GM10847 (cell line): ENCODE measurements around the gene PRDM13.

Experiments
- POLR2A ChIP-seq: IDR thresholded peaks from 2 replicates; pipeline ENCODE4 v1.6.1; 2011; ENCODE audit not compliant: insufficient read length; ENCODE audit errors: extremely low read depth

The PRDM13 gene

DNA sequence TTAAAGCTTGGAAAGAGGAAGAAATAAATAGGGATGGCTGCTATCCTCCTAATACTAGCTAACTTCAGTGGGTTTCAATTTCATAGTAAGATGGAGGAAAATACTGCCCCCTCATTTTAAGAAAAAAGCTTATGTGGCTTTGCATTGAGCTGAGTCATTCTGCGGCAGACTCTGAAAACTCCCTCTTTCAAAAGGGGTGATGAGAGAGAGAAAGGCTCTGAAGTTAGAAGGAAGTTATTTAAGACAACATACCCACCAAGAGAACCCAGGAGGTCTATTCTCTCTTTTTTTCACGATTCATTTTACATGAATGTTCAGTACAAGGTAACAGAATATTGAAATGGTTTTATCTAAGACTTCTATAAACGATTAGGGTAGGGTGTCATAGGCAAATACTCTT lies 4.5 kb downstream of the PRDM13 start:
- TF ChIP-seq POLR2A = no peak

DNA sequence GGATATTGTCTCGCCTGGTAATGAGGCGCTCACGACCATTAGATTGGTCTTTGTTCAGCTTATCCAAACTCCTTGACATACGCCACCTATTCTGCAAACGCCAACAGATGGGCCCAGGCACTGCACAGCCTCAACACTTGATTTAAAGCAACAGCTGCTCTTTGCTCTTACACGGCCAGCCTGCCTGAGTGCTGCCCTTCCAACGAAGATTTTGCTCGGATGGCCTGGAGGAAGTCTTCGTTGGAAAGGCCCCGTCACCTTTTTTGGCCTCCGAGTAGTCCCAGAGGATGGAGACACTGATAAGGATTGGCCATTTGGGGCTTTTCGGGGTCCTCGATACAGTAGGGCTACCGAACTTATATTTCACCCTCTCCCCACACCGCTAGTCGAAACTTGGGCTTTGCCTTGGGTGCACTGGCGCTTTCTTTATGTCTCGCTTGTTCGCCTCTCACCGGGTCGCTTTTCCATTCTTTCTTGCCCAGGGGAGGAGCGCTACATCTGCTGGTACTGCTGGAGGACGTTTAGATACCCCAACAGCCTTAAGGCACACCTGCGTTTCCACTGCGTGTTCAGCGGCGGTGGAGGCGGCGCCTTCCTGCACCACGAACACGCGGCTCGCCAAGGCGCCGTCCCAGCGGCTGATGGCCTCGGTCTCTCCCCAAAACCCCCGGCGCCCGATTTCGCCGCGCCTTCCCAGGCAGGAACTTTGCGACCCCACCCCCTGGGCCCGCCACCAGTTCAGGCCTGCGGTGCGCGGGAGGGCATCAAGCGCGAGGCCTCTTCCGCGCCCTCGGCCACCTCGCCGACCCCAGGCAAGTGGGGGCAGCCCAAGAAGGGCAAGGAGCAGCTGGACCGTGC lies 6.1 kb downstream of the PRDM13 start:
- no peak for TF ChIP-seq POLR2A

GRCh38 chr6:99613409-99613704 lies 6.7 kb downstream of the PRDM13 start:
- TF ChIP-seq POLR2A = no peak

DNA sequence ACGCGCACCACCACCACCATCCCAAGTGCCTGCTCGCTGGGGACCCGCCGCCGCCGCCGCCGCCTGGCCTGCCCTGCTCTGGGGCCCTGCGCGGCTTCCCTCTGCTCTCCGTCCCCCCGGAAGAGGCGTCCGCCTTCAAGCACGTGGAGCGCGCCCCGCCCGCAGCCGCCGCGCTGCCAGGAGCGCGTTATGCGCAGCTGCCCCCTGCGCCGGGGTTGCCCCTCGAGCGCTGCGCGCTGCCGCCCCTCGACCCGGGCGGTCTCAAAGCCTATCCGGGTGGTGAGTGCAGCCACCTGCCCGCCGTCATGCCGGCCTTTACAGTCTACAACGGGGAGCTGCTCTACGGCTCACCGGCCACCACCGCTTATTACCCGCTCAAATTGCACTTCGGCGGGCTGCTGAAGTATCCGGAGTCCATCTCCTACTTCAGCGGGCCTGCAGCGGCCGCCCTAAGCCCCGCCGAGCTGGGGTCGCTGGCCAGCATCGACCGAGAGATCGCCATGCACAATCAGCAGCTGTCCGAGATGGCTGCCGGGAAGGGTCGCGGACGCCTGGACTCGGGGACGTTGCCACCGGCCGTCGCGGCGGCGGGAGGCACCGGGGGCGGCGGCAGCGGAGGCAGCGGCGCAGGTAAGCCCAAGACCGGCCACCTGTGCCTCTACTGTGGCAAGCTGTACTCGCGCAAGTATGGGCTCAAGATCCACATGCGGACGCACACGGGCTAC lies 7.2 kb downstream of the PRDM13 start:
- no peak for TF ChIP-seq POLR2A

DNA sequence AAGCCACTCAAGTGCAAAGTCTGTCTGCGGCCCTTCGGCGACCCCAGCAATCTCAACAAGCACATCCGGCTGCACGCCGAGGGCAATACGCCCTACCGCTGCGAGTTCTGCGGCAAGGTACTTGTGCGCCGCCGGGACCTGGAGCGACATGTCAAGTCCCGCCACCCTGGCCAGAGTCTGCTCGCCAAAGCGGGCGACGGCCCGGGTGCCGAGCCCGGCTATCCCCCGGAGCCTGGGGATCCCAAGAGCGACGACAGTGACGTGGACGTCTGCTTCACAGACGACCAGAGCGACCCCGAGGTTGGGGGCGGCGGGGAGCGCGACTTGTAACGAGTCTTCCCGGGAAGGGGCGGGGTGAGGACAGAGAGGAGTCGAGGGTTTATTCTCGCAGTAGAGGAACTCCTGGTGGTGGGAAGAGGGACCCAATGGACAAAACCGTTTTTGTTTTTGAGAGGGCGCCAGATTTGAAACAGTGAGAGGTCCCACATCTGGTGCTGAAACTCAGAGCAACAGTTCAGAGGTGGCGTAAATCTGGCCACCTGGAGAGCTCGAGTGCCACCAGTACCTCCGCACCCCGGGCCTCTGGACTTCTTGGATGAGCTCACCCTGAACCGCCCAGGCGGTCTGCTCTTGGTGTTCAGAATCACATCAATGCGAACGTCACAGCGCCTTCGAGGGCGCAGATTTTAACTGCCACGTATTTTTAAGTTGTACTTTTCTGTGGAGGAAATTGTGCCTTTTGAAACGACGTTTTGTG lies 8.0 kb downstream of the PRDM13 start:
- TF ChIP-seq POLR2A = no peak

GRCh38 chr6:99617131-99617530 lies 10.5 kb downstream of the PRDM13 start:
- no peak for TF ChIP-seq POLR2A

DNA sequence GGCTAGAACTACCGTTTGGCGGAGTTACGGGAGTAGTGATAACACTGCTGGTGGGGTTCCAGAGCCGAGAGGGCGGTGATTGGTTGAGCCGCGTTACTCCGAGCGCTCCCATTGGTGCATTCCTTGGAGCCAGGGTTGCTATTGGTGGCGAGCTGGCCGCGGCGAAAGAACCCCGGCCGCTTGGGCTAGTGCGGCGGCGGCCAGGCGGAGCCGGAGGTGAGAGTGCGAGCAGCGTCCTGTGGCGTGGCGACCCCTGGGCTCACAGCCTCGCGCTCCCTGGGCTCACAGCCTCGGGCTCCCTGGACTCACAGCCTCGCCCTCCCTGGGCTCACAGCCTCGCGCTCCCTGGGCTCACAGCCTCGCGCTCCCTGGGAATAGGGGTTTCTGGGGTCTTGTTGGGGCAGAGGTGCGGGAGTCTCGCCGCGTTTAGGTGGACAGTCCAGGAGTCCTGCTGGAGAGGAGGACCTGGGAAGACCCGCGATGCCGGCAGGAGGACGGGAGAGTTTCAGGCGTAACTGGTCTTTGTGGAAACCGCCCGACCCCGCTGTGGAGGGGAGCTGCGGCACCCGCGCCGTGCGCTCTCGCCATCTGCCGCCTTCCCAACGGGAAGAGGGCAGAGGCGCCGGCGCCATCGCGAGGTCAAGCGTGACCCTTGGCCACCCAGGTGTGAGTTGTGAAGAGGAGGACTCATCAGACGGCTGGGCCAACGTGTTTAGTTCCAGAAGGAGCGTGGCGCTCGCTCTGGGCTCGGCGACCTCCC lies 12.2 kb downstream of the PRDM13 start:
- TF ChIP-seq POLR2A = no peak

GRCh38 chr6:99619409-99619762 lies 12.8 kb downstream of the PRDM13 start:
- TF ChIP-seq POLR2A = no peak

- TF ChIP-seq POLR2A = no peak
These were observed 22.7 kb downstream of the PRDM13 start for GRCh38 chr6:99629293-99629692.

DNA sequence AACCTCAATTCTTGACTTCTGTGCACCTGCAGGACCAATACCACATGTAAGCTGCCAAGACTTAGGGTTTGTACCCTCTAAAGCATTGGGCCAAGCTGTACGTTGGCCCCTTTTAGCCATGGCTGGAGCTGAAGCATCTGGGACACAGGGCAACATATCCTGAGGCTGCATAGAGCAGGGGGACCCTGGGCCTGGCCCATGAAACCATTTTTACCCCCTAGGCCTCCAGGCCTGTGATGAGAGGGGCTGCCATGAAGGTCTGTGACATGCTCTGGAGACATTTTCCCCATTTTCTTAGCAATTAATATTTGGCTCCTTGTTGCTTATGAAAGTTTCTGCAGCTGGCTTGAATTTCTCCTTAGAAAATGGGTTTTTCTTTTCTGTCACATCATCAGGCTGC lies 31.0 kb downstream of the PRDM13 start:
- TF ChIP-seq POLR2A = no peak

GRCh38 chr6:99641270-99641669 lies 34.6 kb downstream of the PRDM13 start:
- no peak for TF ChIP-seq POLR2A

- TF ChIP-seq POLR2A = no peak
These were observed 39.4 kb downstream of the PRDM13 start for GRCh38 chr6:99645986-99646385.

DNA sequence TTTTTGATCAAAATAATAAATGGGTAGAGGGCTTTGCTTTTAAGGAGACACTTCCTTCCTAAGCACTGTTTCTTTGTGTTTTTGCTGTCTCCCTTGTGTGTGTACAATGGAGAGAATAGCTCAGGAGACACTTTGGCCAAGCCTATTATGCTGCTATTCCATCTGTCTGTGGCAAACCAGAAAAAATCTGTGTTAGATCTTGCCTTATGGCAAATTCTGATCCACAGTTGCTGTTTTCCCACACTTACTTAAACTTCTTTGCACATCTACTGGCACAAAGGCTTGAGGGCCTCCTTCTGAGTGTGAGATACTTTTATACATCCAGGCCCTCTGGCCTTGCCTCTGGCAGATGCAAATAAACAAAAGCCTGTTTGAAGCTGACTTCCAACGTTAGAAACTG lies 53.6 kb downstream of the PRDM13 start:
- no peak for TF ChIP-seq POLR2A

DNA sequence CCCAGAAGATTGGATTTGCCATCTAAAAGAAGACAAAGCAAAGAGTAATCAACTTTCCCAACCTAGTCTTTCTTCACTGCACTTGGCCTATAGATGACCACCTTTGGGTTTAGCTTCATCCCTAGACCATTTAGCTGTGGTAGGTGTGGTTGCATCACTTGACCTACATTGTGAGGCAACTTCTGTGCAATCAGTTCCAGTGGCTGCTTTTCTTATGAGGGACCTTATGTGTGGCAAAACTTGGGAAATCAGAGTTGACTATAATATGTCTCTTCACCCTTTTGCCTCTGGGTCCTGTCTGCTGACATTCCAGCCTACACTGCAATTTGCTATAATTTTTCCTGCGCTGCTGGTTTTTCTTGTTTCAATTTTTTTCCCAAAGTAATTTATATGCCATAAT lies 55.2 kb downstream of the PRDM13 start:
- no peak for TF ChIP-seq POLR2A

GRCh38 chr6:99662616-99663015 lies 56.0 kb downstream of the PRDM13 start:
- TF ChIP-seq POLR2A = no peak
